ENCODE data around the gene FRMD4B. TPM values are rescaled to one million over a fixed set of nuclear protein-coding genes. Genes with fewer than 3 reads are reported as not detected.

FRMD4B gene
- total RNA-seq, 1 experiment from 2014 or later: 1.8 TPM

GRCh38 chr3:69174871-69175737, 210.8 kb downstream of the FRMD4B start:
- DNase-seq (ENCODE audit: low read depth): no peak

- no peak for DNase-seq (ENCODE audit: low read depth)
These were observed 211.4 kb downstream of the FRMD4B start for GRCh38 chr3:69174445-69174844.

- DNase-seq (ENCODE audit: low read depth): no peak
These were observed 213.8 kb downstream of the FRMD4B start for GRCh38 chr3:69172058-69172457.

- no peak for DNase-seq (ENCODE audit: low read depth)
These were observed 219.4 kb downstream of the FRMD4B start for GRCh38 chr3:69166446-69166845.

- DNase-seq (ENCODE audit: low read depth): no peak
These were observed 220.1 kb downstream of the FRMD4B start for GRCh38 chr3:69165744-69166143.

- no peak for DNase-seq (ENCODE audit: low read depth)
These were observed 221.6 kb downstream of the FRMD4B start for GRCh38 chr3:69164296-69164695.

- no peak for DNase-seq (ENCODE audit: low read depth)
These were observed 223.4 kb downstream of the FRMD4B start for GRCh38 chr3:69162308-69162980.

- DNase-seq (ENCODE audit: low read depth): peak; percentile 15
These were observed 224.1 kb downstream of the FRMD4B start for GRCh38 chr3:69161587-69162307.

- no peak for DNase-seq (ENCODE audit: low read depth)
These were observed 225.4 kb downstream of the FRMD4B start for GRCh38 chr3:69160525-69160924.

GRCh38 chr3:69160107-69160506, 225.8 kb downstream of the FRMD4B start:
- DNase-seq (ENCODE audit: low read depth): no peak

- no peak for DNase-seq (ENCODE audit: low read depth)
These were observed 236.3 kb downstream of the FRMD4B start for GRCh38 chr3:69149586-69149985.

- DNase-seq (ENCODE audit: low read depth): no peak
These were observed 240.2 kb downstream of the FRMD4B start for GRCh38 chr3:69145688-69146087.

GRCh38 chr3:69144631-69145245, 241.2 kb downstream of the FRMD4B start:
- DNase-seq (ENCODE audit: low read depth): no peak

GRCh38 chr3:69143612-69144011, 242.3 kb downstream of the FRMD4B start:
- DNase-seq (ENCODE audit: low read depth): peak; percentile 14

GRCh38 chr3:69142797-69143454, 243.0 kb downstream of the FRMD4B start:
- no peak for DNase-seq (ENCODE audit: low read depth)

- DNase-seq (ENCODE audit: low read depth): no peak
These were observed 243.8 kb downstream of the FRMD4B start for GRCh38 chr3:69142090-69142489.

GRCh38 chr3:69141313-69141712, 244.6 kb downstream of the FRMD4B start:
- DNase-seq (ENCODE audit: low read depth): no peak

- DNase-seq (ENCODE audit: low read depth): no peak
These were observed 248.5 kb downstream of the FRMD4B start for GRCh38 chr3:69137412-69137811.

- no peak for DNase-seq (ENCODE audit: low read depth)
These were observed 248.9 kb downstream of the FRMD4B start for GRCh38 chr3:69137005-69137404.

- no peak for DNase-seq (ENCODE audit: low read depth)
These were observed 255.2 kb downstream of the FRMD4B start for GRCh38 chr3:69130689-69131088.

- no peak for DNase-seq (ENCODE audit: low read depth)
These were observed 256.4 kb downstream of the FRMD4B start for GRCh38 chr3:69129531-69129930.
